GM10266 (cell line): Measurements from ENCODE around the gene CPNE6.

Experiments used
- DNase-seq: peaks from one replicate; pipeline ENCODE4 v3.0.0; 2012; ENCODE audit errors: extremely low spot score
- CTCF ChIP-seq: IDR thresholded peaks from 2 replicates; pipeline ENCODE4 v1.5.1; 2012; ENCODE audit warnings: mild to moderate bottlenecking, low read depth; ENCODE audit not compliant: control insufficient read depth, insufficient read depth; ENCODE audit errors: missing control alignments

CPNE6 gene

GRCh38 chr14:24092505-24093206 is 21.3 kb downstream of the CPNE6 start:
- no peak for DNase-seq
- no peak for TF ChIP-seq CTCF

GRCh38 chr14:24093207-24093900 is 22.0 kb downstream of the CPNE6 start:
- no peak for TF ChIP-seq CTCF

GRCh38 chr14:24093901-24094840 is 22.8 kb downstream of the CPNE6 start, which contains the start of gene PCK2:
PCK2 (plus strand) TSS chr14:24094311; CDS start chr14:24094406, 95 bp downstream.
- DNase-seq, result peak; percentile 90
- no peak for TF ChIP-seq CTCF

More at GRCh38 chr14:24093207-24093900, 22.0 kb downstream of the CPNE6 start:
- no peak for DNase-seq

GRCh38 chr14:24094841-24095270 is 23.5 kb downstream of the CPNE6 start:
- no peak for DNase-seq
- no peak for TF ChIP-seq CTCF

- no peak for TF ChIP-seq CTCF
- DNase-seq, result peak; percentile 97
These were observed 24.1 kb downstream of the CPNE6 start for GRCh38 chr14:24095271-24096068.

GRCh38 chr14:24096545-24097181 is 25.3 kb downstream of the CPNE6 start:
- no peak for DNase-seq

More at GRCh38 chr14:24096545-24097181, 25.3 kb downstream of the CPNE6 start:
- TF ChIP-seq CTCF, result no peak
